H9 (cell line): ENCODE results near the gene APLP2. TPM values are rescaled to one million over a fixed set of nuclear protein-coding genes. Genes with fewer than 3 reads are reported as not detected.

Source experiments
- DNase-seq: peaks from one replicate; pipeline ENCODE4 v3.0.0-alpha.2; 2017
- H2AFZ ChIP-seq: one replicate; pipeline ENCODE4 v1.6.1; 2013; ENCODE audit warnings: mild to moderate bottlenecking, low read length, control low read depth, moderate library complexity
- H2AK5ac ChIP-seq: 2 replicates; pipeline ENCODE4 v1.6.1; 2013; ENCODE audit warnings: low read length, control low read depth, mixed read lengths; ENCODE audit not compliant: insufficient read length
- H2BK120ac ChIP-seq: one replicate; pipeline ENCODE4 v1.6.1; 2013; ENCODE audit warnings: low read depth, mild to moderate bottlenecking, low read length, control low read depth, inconsistent platforms; ENCODE audit not compliant: poor library complexity, severe bottlenecking
- H2BK12ac ChIP-seq: 2 replicates; pipeline ENCODE4 v1.6.1; 2013; ENCODE audit warnings: low read length, control low read depth, mixed read lengths, low read depth; ENCODE audit not compliant: insufficient read length
- H2BK15ac ChIP-seq: 2 replicates; pipeline ENCODE4 v1.6.1; 2013; ENCODE audit warnings: low read depth, low read length, control low read depth
- H2BK20ac ChIP-seq: one replicate; pipeline ENCODE4 v1.6.1; 2013; ENCODE audit warnings: low read depth, mild to moderate bottlenecking, low read length, control low read depth, inconsistent platforms; ENCODE audit not compliant: poor library complexity, severe bottlenecking
- H2BK5ac ChIP-seq: 2 replicates; pipeline ENCODE4 v1.6.1; 2013; ENCODE audit warnings: low read length, control low read depth, mixed read lengths; ENCODE audit not compliant: insufficient read length
- H3K14ac ChIP-seq: 2 replicates; pipeline ENCODE4 v1.6.1; 2013; ENCODE audit warnings: low read length, control low read depth; ENCODE audit not compliant: insufficient read depth
- H3K18ac ChIP-seq: 2 replicates; pipeline ENCODE4 v1.6.1; 2013; ENCODE audit warnings: low read depth, mild to moderate bottlenecking, mixed read lengths, low read length, control low read depth; ENCODE audit not compliant: insufficient read length
- H3K23ac ChIP-seq: 2 replicates; pipeline ENCODE4 v1.6.1; 2013; ENCODE audit warnings: low read length, control low read depth, mixed read lengths, low read depth; ENCODE audit not compliant: insufficient read length
- H3K23me2 ChIP-seq: 2 replicates; pipeline ENCODE4 v1.6.1; 2013; ENCODE audit warnings: low read depth, mild to moderate bottlenecking, mixed read lengths, low read length, control low read depth; ENCODE audit not compliant: insufficient read length, poor library complexity, severe bottlenecking
- H3K27ac ChIP-seq: 2 replicates; pipeline ENCODE4 v1.5.1; 2013; ENCODE audit warnings: low read length, control low read depth, mixed read lengths, low read depth; ENCODE audit not compliant: insufficient read length
- H3K27me3 ChIP-seq: 2 replicates; pipeline ENCODE4 v1.6.1; 2013; ENCODE audit warnings: low read length, control low read depth, inconsistent platforms; ENCODE audit not compliant: insufficient read depth
- H3K4ac ChIP-seq: 2 replicates; pipeline ENCODE4 v1.6.1; 2013; ENCODE audit warnings: low read depth, mild to moderate bottlenecking, control low read depth, inconsistent platforms, low read length, moderate library complexity
- H3K4me1 ChIP-seq: 2 replicates; pipeline ENCODE4 v1.6.1; 2013; ENCODE audit warnings: low read length, control low read depth, inconsistent platforms; ENCODE audit not compliant: insufficient read depth
- H3K4me2 ChIP-seq: 2 replicates; pipeline ENCODE4 v1.6.1; 2013; ENCODE audit warnings: low read length, control low read depth, mixed read lengths; ENCODE audit not compliant: insufficient read length, insufficient read depth
- H3K56ac ChIP-seq: 2 replicates; pipeline ENCODE4 v1.6.1; 2013; ENCODE audit warnings: low read depth, mild to moderate bottlenecking, mixed read lengths, low read length, control low read depth; ENCODE audit not compliant: insufficient read length
- H3K79me1 ChIP-seq: 2 replicates; pipeline ENCODE4 v1.6.1; 2013; ENCODE audit warnings: low read depth, mild to moderate bottlenecking, moderate library complexity, low read length, control low read depth, inconsistent platforms; ENCODE audit not compliant: insufficient read depth, poor library complexity, severe bottlenecking
- H3K79me2 ChIP-seq: 2 replicates; pipeline ENCODE4 v1.6.1; 2013; ENCODE audit warnings: low read length, control low read depth, inconsistent platforms; ENCODE audit not compliant: insufficient read depth
- H3K9ac ChIP-seq: 2 replicates; pipeline ENCODE4 v1.6.1; 2013; ENCODE audit warnings: low read length, control low read depth, mixed read lengths; ENCODE audit not compliant: insufficient read length; ENCODE audit errors: extremely low read depth
- H3K9me3 ChIP-seq: one replicate; pipeline ENCODE4 v1.6.1; 2013; ENCODE audit warnings: low read depth, low read length, inconsistent platforms; ENCODE audit not compliant: control insufficient read depth
- H3T11ph ChIP-seq: one replicate; pipeline ENCODE4 v1.6.1; 2013; ENCODE audit warnings: mild to moderate bottlenecking, low read length, control low read depth, inconsistent platforms
- H4K20me1 ChIP-seq: one replicate; pipeline ENCODE4 v1.6.1; 2013; ENCODE audit not compliant: control insufficient read depth, insufficient read length, insufficient read depth
- H4K5ac ChIP-seq: 2 replicates; pipeline ENCODE4 v1.6.1; 2013; ENCODE audit warnings: low read depth, mild to moderate bottlenecking, mixed read lengths, low read length, control low read depth; ENCODE audit not compliant: insufficient read length
- H4K8ac ChIP-seq: replicated peaks from 2 replicates; pipeline ENCODE4 v1.6.1; 2013; ENCODE audit warnings: low read length, control low read depth, mixed read lengths, low read depth; ENCODE audit not compliant: insufficient read length
- H4K91ac ChIP-seq: 2 replicates; pipeline ENCODE4 v1.6.1; 2013; ENCODE audit warnings: low read depth, mild to moderate bottlenecking, moderate library complexity, mixed read lengths, low read length, control low read depth; ENCODE audit not compliant: insufficient read length
- H3K27ac Mint-ChIP-seq, 3 experiments: 2 replicates in 2 of 3; 3 replicates in 1 of 3; pipeline ENCODE4 v1.8.0; 2020 to 2021; ENCODE audit warnings: mixed read lengths in 3 of 3, mild to moderate bottlenecking in 1 of 3, moderate library complexity in 1 of 3
- H3K27me3 Mint-ChIP-seq: 2 replicates; pipeline ENCODE4 v1.8.0; 2021; ENCODE audit warnings: low read depth, mild to moderate bottlenecking, moderate library complexity, mixed read lengths
- H3K36me3 Mint-ChIP-seq, 3 experiments: 2 replicates in 2 of 3; 3 replicates in 1 of 3; pipeline ENCODE4 v1.8.0; 2020 to 2021; ENCODE audit warnings: low read depth in 3 of 3, mixed read lengths in 3 of 3; ENCODE audit not compliant: insufficient read depth in 1 of 3
- H3K4me1 Mint-ChIP-seq, 2 experiments: 2 replicates each; pipeline ENCODE4 v1.8.0; 2020; ENCODE audit warnings: mixed read lengths in 2 of 2
- H3K4me3 Mint-ChIP-seq, 2 experiments: 2 replicates in 1 of 2; 3 replicates in 1 of 2; pipeline ENCODE4 v1.8.0; 2020 to 2021; ENCODE audit warnings: mild to moderate bottlenecking in 2 of 2, mixed read lengths in 2 of 2, moderate library complexity in 1 of 2
- H3K9me3 Mint-ChIP-seq, 2 experiments: 2 replicates in 1 of 2; 3 replicates in 1 of 2; pipeline ENCODE4 v1.8.0; 2020; ENCODE audit warnings: mild to moderate bottlenecking in 2 of 2, mixed read lengths in 2 of 2, moderate library complexity in 1 of 2
- WGBS: extraction: QIAGEN DNeasy Blood & Tissue Kit; methylation state at CpG from one replicate; pipeline ENCODE4 v1.1.7; 2013; ENCODE audit warnings: missing lambda C conversion rate, low lambda C conversion rate, mixed read lengths; ENCODE audit not compliant: insufficient read length; ENCODE audit errors: extremely low coverage; 5-methylcytosine and 5-hydroxymethylcytosine counted together
- total RNA-seq: library from RNA; stranded (reverse); gene quantifications from 2 replicates; pipeline ENCODE4 v1.2.1, GENCODE V29; 2021
- TF ChIP-seq, protein P1 (sequence below): fragments of 200-600 bp; sonication (generic); conservative IDR thresholded peaks from 3 replicates; pipeline ENCODE4 v1.8.0; 2021; ENCODE audit warnings: antibody characterized with exemption, mild to moderate bottlenecking

The APLP2 gene
- total RNA-seq, 1 experiment from 2014 or later, result 328 TPM

DNA sequence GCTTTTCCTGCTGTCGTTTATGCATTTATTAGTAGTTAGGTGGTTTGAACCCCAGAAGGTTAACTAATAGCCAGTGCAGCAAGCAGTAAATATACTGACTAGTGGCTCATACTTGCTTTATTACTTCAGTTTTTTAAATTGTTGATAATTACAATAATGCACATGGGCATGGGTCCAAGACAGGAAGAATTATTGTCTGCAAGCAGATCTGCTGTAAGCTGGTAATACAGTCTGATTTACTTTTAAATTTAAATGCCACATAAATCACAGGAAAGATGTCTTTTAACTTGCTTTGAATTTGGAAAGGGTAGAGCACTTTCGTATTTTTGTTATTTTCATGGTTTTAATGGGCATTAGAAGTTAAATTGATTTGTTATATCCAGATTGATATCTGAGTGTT is 27.1 kb downstream of the APLP2 start:
- H4K20me1 ChIP-seq, result no peaks in the 10 kb centered on the region
- no peaks in the 10 kb centered on the region for H3K27me3 ChIP-seq
- TF ChIP-seq, protein P1, sequence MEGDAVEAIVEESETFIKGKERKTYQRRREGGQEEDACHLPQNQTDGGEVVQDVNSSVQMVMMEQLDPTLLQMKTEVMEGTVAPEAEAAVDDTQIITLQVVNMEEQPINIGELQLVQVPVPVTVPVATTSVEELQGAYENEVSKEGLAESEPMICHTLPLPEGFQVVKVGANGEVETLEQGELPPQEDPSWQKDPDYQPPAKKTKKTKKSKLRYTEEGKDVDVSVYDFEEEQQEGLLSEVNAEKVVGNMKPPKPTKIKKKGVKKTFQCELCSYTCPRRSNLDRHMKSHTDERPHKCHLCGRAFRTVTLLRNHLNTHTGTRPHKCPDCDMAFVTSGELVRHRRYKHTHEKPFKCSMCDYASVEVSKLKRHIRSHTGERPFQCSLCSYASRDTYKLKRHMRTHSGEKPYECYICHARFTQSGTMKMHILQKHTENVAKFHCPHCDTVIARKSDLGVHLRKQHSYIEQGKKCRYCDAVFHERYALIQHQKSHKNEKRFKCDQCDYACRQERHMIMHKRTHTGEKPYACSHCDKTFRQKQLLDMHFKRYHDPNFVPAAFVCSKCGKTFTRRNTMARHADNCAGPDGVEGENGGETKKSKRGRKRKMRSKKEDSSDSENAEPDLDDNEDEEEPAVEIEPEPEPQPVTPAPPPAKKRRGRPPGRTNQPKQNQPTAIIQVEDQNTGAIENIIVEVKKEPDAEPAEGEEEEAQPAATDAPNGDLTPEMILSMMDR, result no peak
- no peaks in the 10 kb centered on the region for H3K27me3 Mint-ChIP-seq
- no peak overlapping the region for H3K4me3 Mint-ChIP-seq
- H3K4me2 ChIP-seq, result no peak overlapping the region
- H2BK15ac ChIP-seq, result no peak overlapping the region
- H4K91ac ChIP-seq, result no peak overlapping the region
- no peaks in the 10 kb centered on the region for H3K9me3 ChIP-seq
- peaks cover 8 to 11% (median 10%) of the 10 kb centered on the region in 3 experiments for H3K36me3 Mint-ChIP-seq
- H3K79me1 ChIP-seq, result peaks cover 3% of the 10 kb centered on the region
- H3K27ac ChIP-seq, result no peak overlapping the region
- H4K8ac ChIP-seq, result no peak overlapping the region
- no CpG with 5 or more reads among the region's 2 CpGs for WGBS
- no peak overlapping the region for H2BK120ac ChIP-seq
- no peak overlapping the region for H2AFZ ChIP-seq
- H3K4me1 ChIP-seq, result no peaks in the 10 kb centered on the region
- H3K23me2 ChIP-seq, result no peaks in the 10 kb centered on the region
- H4K5ac ChIP-seq, result no peak overlapping the region
- H3K4me1 Mint-ChIP-seq, result peaks cover 4 to 6% of the 10 kb centered on the region in 2 experiments; a peak in 3 of 4 replicates
- H2BK5ac ChIP-seq, result no peak overlapping the region
- no peak overlapping the region for H3K14ac ChIP-seq
- DNase-seq, result no peak
- no peak overlapping the region for H3K56ac ChIP-seq
- H2AK5ac ChIP-seq, result no peak overlapping the region
- peaks cover 7 to 9% of the 10 kb centered on the region in 2 experiments; a peak in 4 of 5 replicates for H3K9me3 Mint-ChIP-seq
- H3T11ph ChIP-seq, result no peak overlapping the region
- H3K4ac ChIP-seq, result no peak overlapping the region
- H2BK20ac ChIP-seq, result no peak overlapping the region
- H3K79me2 ChIP-seq, result peaks cover 14% of the 10 kb centered on the region; the same call in 1 of the 2 replicates
- H3K27ac Mint-ChIP-seq, result no peak overlapping the region
- no peak overlapping the region for H3K9ac ChIP-seq
- no peak overlapping the region for H3K23ac ChIP-seq
- no peak overlapping the region for H2BK12ac ChIP-seq
- no peak overlapping the region for H3K18ac ChIP-seq
